Nephron (organoid): ENCODE data around the gene KRT82.

Experiments used
- H3K27ac Mint-ChIP-seq, 3 experiments: 2 replicates each; pipeline ENCODE4 v1.8.0; 2020; ENCODE audit warnings: mixed read lengths in 3 of 3, mild to moderate bottlenecking in 2 of 3, moderate library complexity in 1 of 3
- H3K27me3 Mint-ChIP-seq: 2 replicates; pipeline ENCODE4 v1.8.0; 2021; ENCODE audit warnings: low read depth, mild to moderate bottlenecking, moderate library complexity, mixed read lengths
- H3K36me3 Mint-ChIP-seq: 2 replicates; pipeline ENCODE4 v1.8.0; 2020; ENCODE audit warnings: low read depth, mixed read lengths
- H3K4me1 Mint-ChIP-seq: 2 replicates; pipeline ENCODE4 v1.8.0; 2020; ENCODE audit warnings: mixed read lengths
- H3K4me3 Mint-ChIP-seq, 3 experiments: 2 replicates each; pipeline ENCODE4 v1.8.0; 2020; ENCODE audit warnings: mild to moderate bottlenecking in 3 of 3, mixed read lengths in 3 of 3, moderate library complexity in 2 of 3
- H3K9me3 Mint-ChIP-seq: 2 replicates; pipeline ENCODE4 v1.8.0; 2020; ENCODE audit warnings: mixed read lengths
- CTCF ChIP-seq, 3 experiments: fragments of 200-600 bp; sonication (generic); IDR thresholded peaks; one replicate each; pipeline ENCODE4 v1.5.0; 2021; ENCODE audit warnings: antibody characterized with exemption in 3 of 3; ENCODE audit not compliant: unreplicated experiment in 3 of 3

KRT82 gene

GRCh38 chr12:52437508-52437907 is 31.4 kb upstream of the KRT82 start:
- peaks cover 29% of the 10 kb centered on the region for H3K27me3 Mint-ChIP-seq
- H3K4me3 Mint-ChIP-seq: no peak overlapping the region
- TF ChIP-seq CTCF (IDR thresholded peaks at IDR 0.05; ENCODE audit: unreplicated experiment in 3 of 3): no peak

GRCh38 chr12:52436828-52437474 is 30.8 kb upstream of the KRT82 start:
- no peaks in the 10 kb centered on the region for H3K9me3 Mint-ChIP-seq
- no peak overlapping the region for H3K4me3 Mint-ChIP-seq
- H3K4me1 Mint-ChIP-seq: no peaks in the 10 kb centered on the region
- no peak for TF ChIP-seq CTCF (IDR thresholded peaks at IDR 0.05; ENCODE audit: unreplicated experiment in 3 of 3)
- H3K27ac Mint-ChIP-seq: no peak overlapping the region
- peaks cover 32% of the 10 kb centered on the region for H3K27me3 Mint-ChIP-seq
- H3K36me3 Mint-ChIP-seq: no peaks in the 10 kb centered on the region

More at GRCh38 chr12:52437508-52437907, 31.4 kb upstream of the KRT82 start:
- Mint-ChIP-seq H3K9me3 (no peaks in the 10 kb centered on the region), H3K27ac (no peak overlapping the region), H3K36me3 (no peaks in the 10 kb centered on the region), H3K4me1 (peaks cover 4% of the 10 kb centered on the region)

DNA sequence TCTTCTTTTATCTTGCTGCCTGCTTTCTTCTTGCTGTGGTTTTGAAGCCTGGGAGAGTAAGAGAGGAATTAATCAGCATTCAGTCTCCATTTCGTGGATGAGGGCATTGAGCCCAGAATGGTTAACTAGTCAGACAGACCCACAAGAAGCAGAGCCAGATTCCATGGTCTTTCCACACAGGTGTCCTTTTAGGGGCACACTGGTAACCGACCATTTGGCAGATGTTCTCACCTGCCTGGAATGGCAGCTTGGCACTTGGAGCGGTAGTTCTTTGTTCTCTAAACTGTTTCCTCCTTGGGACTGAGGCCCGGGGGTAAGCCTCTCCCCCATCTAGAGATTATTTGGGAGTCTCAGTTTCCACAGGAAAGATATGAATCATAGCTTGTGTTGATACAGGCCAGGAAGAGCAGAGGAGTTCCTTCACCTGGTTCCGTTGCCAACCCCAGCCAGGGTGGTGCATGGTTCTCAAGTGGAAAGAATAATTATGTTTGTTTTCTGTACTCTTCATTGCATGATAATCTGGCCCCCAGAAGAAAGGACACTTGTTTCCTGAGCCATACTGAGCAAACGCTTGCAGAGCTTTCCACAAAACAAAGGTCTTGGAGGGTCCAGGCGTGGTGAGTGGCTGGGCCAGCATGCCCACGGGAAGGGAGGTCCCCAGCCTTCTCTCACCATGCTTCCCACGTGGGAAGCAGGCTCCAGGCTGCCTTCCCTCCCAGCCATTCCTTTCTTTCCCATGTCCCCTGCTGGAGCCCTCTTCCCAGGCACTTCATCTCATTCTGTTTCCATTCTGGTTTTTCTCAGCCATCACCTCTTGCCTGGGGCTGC is 30.1 kb upstream of the KRT82 start:
- no peak overlapping the region for H3K4me3 Mint-ChIP-seq
- no peak overlapping the region for H3K27ac Mint-ChIP-seq
- peaks cover 32% of the 10 kb centered on the region for H3K27me3 Mint-ChIP-seq
- TF ChIP-seq CTCF (IDR thresholded peaks at IDR 0.05; ENCODE audit: unreplicated experiment in 3 of 3): no peak
- H3K9me3 Mint-ChIP-seq: no peaks in the 10 kb centered on the region
- H3K36me3 Mint-ChIP-seq: no peaks in the 10 kb centered on the region
- H3K4me1 Mint-ChIP-seq: no peaks in the 10 kb centered on the region

- Mint-ChIP-seq H3K27ac (no peak overlapping the region), H3K9me3 (no peaks in the 10 kb centered on the region), H3K36me3 (no peaks in the 10 kb centered on the region), H3K4me3 (no peak overlapping the region), H3K4me1 (no peaks in the 10 kb centered on the region), H3K27me3 (peaks cover 35% of the 10 kb centered on the region)
- no peak for TF ChIP-seq CTCF (IDR thresholded peaks at IDR 0.05; ENCODE audit: unreplicated experiment in 3 of 3)
These were observed 29.5 kb upstream of the KRT82 start for GRCh38 chr12:52435659-52435999.

DNA sequence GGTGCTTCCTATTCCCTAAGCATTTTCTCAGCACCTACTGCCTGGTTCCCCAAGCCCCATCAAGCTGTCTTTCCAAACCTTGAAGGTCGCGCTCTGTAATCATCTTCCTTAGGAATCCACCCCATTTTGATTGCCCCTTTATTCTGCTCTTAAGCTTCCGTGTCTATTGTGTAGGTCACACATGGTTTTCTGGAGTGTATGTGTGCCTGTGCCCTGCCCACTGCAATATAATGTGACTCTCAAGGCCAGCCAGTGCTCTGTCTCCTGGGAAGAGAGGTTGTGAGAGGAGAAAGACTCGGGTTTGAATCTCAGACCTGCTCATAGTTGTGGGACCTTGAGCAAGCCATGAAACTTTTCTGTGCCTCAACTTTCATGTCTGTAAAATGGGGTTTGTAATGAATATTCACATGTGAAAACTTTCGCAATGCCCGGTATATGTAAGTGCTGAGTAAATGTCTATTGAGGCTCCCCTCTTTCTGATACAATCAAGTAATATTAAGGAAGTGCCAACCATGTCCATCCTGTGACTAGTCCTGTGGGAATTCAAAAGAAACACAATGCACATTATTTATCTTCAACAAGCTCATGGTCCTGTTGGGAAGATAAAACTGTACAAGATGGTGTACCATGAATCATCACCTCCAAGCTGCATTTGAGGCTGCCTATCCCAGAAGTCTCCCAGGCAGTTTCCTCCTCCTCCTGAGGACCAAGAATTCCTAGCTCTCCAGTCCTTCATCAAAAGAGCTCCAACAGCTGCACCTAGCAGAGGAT is 28.8 kb upstream of the KRT82 start:
- Mint-ChIP-seq H3K36me3 (no peaks in the 10 kb centered on the region), H3K27ac (no peak overlapping the region), H3K9me3 (no peaks in the 10 kb centered on the region), H3K4me1 (no peaks in the 10 kb centered on the region), H3K4me3 (no peak overlapping the region), H3K27me3 (peaks cover 42% of the 10 kb centered on the region)
- TF ChIP-seq CTCF (IDR thresholded peaks at IDR 0.05; ENCODE audit: unreplicated experiment in 3 of 3): no peak
